ENCODE data around the gene RPA1. TPM values are rescaled to one million over a fixed set of nuclear protein-coding genes. Genes with fewer than 3 reads are reported as not detected.

Gene RPA1
- total RNA-seq, 1 donor from 2014 or later, result 46.0 TPM

DNA sequence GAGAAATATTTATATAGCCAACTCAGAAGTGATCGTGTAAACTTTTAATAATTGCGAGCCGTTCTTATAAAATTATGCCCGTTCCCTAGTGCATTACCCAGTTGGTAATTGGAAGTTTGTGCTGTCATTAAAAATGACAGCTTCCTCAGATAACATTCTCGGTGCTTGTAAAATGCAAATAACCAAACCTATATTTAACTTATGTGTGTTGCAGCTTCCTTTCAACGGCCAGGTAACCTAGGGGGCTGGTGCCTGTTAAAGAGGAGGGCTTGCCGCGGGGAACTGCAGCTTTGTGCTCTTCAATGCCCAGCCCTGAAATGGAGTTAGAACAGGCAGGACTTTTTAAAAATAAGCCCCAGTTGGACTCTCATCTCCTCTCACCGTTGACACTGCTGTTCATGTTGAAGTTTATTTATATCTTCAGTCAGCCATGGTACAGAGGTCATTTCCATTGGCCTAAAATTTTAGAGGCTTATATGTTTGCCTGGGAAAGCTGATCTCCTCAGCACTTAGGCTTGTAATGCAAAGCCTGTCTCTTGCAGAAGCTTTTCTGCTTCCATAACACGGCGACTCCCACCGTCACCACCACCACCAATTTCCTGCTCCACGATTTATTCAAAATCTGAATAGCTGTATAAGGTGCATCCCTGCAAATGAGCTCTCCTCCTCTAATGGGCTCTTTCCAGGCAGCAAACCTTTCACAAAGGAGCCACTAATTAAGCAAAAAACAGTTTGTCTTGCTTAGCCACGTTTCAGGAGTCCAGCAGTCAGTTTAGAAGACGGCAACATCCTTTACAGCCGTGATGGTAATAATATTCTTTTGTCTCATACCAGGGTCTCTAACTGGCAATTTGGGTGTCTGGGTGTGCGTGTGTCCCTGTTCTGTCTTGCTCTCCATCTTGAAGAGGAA, 74.7 kb downstream of the RPA1 start:
- ATAC-seq (peak; percentile 52), DNase-seq (no peak)
- intact Hi-C loops (cut with micrococcal nuclease), result no loop called here

DNA sequence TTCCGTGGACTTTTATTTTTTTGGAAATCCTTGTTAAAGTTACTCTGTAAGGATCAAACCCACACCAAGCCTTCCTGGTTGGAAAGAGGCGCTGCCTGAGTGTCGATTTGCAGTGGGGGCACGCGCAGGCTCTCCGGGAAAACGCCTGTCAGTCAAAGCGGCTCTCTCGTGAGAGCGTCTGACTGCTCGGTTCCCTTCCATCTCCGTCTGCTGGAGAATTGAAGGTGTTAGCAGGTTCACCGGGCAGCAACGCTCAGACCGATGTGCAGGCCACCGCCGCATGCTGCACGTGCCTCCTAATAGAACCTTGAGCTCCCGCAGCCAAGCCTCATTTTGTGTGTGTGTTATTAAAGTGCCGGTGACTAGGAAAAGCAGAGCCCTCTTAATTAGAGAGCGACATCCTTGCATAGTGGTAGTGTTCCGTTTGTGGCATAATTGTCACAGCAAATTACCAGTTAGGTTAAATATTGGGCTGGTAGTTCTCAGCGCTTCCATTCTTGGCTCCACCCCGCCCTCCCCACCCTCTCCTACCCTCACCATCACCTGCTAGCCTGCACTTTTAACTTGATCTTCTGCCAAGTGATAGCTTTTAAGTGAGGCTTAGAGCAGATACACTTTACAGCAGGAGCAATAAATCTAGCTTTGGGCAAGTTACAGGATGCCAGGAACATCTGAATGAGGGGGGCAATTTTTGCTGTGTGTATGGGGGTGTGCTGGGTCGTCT, 75.5 kb downstream of the RPA1 start:
- intact Hi-C loops (cut with micrococcal nuclease), result no loop called here
- DNase-seq (no peak), ATAC-seq (peak; percentile 43)

DNA sequence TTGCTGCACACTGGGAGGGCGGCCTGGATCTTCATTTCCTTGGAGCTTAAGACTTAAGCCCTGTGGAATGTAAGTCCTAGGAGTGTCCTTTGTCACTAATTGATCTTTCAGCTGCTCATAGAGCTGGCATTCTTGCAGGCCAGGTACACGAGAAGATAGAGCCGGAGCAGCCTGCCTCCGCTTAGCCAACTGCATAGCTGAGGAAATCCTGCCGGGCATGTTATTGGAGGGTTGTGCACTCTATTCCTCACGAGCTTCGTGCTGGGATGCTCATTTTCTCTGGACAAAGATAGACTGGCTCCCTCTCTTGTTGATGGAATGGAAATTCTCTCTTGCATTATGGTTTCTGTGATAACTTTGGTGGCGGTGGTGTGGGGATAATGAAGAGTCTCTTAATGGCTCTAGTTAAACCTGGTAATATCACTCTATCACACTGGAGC, 76.9 kb downstream of the RPA1 start:
- DNase-seq, result no peak
- ATAC-seq, result no peak
- intact Hi-C loops (cut with micrococcal nuclease), result no loop called here

DNA sequence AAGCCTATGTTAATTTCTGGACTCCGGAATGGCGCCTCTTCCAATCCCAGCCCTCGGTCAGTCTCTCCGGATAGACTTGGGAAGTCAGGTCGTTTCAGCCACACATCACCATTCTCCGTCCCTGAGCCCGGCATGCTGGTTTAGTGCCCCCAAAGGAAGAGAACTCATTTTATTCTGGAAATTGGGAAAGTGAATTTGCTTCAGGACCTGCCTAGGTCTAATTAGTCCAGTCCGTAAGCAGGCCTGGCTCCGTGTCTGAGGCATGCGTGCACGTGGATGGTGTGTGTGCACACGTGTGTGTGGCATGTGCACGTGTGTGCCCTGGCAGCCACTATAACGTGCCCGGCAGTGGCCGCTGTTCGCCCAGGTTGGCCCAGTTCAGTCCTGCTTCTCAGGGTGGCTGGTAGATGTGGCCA, 77.4 kb downstream of the RPA1 start:
- intact Hi-C loops (cut with micrococcal nuclease), result no loop called here
- no peak for ATAC-seq

DNA sequence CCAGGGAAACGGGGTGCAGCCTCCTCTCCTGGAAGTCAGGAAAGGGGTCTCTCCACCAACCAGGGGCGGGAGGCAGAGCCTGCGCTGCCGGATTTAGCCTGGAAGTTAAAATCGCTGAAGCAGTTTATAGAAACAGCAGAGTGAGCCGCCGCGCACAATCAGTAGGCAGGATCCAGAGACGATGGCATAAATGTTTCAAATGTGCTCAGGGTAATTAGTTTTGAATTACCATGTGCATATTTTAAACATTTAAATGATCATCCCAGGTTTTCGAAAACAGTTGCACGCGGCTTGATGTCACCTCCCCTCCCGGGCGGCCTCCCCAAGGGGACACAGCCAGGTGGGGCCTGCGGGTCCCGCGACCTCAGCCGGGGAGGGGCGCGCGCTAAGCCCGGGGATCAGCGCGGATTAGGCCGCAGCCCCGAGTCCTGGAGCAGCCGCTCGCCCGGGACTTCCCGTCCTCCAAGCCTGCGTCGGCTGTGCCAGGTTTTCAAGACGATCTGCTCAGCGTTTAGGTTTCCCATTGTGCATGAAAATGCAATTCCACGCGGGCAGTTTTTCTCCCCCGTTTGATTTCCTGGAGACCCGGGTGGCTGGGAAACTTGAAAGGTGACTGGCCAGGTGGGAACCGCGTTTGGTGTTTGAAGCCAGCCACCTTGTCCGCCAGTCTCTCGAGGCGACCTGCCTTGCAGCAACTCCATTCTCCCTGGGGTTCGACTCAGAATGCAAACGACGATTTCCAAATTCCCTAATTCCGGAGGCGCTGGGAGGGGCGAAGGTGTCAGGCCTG, 78.3 kb downstream of the RPA1 start:
- intact Hi-C loops (cut with micrococcal nuclease), result loop anchor here (2.0 kb wide), 1 partner anchor 119 kb away; no protein-coding TSS in a partner anchor
- ATAC-seq, result peak; percentile 21
- DNase-seq, result no peak

More for the DNA sequence above, 77.4 kb downstream of the RPA1 start:
- DNase-seq, result no peak

DNA sequence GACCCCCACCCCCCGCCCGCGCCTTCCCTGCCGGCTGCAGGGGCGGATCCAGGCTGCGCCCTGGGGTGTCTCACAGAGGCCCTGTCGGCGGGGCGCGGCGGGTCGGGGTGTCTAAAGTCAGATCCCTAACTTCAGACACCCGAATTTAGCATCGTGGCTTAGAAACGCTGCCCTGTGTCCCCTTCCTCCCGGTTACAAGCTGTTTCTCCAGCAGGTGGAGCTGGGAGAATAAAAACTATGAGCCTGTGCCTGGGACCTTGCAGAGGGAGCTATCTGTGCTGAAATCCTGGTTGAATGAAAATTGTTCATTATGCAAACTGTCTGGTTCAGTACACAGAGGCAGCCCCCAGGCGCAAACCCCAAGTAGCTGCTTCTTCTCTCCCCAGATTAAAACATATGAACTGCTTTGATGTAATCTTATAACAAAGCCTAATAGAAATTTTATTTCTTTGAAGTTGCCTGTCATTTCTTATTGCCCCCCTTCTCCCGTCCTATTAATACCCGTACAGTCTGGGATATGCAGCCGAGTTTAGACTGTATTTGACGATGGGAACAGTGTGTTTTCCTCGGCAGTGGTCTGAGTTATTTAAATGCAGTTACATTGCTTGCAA, 79.0 kb downstream of the RPA1 start:
- DNase-seq (peak; percentile 46), ATAC-seq (peak; percentile 82)
- intact Hi-C loops (cut with micrococcal nuclease), result loop anchor here (2.0 kb wide), 1 partner anchor 118 kb away; no protein-coding TSS in a partner anchor

DNA sequence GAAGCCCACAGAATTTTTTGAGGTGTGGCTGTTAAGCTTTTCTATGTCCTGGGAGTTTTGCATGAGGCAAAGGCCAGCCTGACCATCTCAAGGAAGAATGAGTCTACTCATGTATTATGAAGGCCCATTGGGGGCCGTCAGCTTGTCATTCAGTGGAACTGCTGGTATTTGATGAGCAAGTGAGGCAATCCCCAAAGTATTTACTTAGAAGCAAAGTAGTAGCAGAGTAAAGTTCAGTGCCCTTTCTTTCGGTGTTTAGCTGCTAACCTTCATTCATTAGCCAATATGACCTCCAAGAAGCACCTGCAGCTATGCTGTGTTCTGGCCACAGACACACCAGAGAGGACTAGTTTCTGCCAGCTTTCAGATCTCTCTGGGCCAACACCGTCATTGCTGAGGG, 80.2 kb downstream of the RPA1 start:
- no peak for DNase-seq
- ATAC-seq, result no peak
- intact Hi-C loops (cut with micrococcal nuclease), result loop anchor here (2.0 kb wide), 1 partner anchor 117 kb away; no protein-coding TSS in a partner anchor

DNA sequence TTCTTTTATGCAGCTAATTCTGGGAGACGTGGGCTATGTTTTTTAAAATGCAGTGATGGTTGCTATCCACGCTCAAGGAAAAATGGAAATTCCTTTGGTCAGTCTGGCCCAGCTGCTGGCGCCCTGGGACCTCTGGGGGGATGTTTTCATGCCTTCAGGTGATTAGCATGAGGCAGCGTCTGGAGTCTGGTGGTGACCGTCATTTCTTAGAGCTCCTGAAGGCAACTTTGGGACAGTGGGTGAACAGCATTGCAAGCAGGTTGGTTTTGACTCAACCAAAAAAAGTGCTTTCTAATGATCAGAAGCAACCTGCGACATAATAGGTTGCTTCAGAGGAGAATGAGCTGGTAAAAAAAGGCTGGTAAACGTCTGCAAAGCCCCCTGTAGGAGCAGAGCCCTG, 82.3 kb downstream of the RPA1 start:
- ATAC-seq (no peak), DNase-seq (no peak)
- intact Hi-C loops (cut with micrococcal nuclease), result no loop called here

DNA sequence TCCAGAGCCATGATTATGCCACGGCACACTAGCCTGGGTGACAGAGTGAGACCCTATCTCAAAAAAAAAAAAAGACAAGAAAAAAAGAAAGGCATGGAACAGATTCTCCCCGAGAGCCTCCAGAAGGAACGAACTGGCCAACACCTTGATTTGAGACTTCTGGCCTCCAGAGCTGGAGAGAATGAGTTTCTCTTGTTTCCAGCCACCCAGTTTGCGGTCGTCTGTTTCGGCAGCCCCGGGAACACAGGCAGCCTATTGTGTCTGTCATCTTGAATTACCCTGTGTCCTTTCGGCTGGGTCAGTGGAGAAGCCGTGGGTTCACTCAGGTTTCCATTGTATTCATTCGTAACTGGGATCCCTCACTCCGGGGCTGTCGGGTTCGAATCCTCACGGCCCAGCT, 83.9 kb downstream of the RPA1 start:
- no peak for ATAC-seq
- intact Hi-C loops (cut with micrococcal nuclease), result no loop called here

DNA sequence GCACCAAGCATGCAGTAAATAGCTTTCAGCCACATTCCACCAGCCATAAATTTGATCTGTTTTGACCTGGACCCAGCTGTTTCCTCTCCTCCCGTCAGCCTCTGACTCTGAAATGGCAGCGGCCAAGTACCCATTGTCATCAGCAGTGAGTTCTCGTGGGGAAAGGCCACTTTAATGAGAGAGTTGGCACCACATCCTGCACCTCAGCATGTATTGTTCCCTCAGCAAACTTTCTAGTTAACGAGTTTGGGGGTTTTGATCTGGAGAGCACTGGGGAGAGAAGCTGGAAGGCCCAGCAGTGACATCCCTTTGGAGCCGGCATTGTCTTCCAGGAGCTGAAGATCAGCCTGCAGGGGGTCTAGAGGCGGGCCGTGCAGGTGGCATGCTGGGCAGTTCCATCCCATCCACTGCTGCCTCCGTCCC, 84.9 kb downstream of the RPA1 start:
- intact Hi-C loops (cut with micrococcal nuclease), result no loop called here
- DNase-seq (no peak), ATAC-seq (no peak)

More for the DNA sequence above, 83.9 kb downstream of the RPA1 start:
- no peak for DNase-seq

DNA sequence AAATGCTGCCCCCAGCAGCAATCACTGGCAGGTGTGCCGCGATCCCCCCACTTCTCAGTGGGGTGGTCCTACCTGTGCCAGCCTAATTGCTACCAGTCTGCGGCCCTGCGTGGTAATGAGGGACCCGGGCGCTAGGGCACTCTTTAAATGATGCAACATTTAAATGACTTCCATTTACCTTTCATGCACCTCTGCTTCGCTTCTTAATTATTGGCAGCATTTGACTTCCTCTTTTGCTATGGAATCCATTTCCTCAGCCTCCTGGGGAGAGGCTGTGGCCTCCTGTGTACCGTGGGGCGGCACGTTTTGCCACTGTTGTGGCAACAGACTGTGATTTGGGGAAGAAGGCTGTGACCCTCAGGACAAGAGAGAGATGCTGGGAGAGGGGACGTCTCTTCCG, 86.1 kb downstream of the RPA1 start:
- intact Hi-C loops (cut with micrococcal nuclease), result no loop called here
- no peak for DNase-seq
- no peak for ATAC-seq

DNA sequence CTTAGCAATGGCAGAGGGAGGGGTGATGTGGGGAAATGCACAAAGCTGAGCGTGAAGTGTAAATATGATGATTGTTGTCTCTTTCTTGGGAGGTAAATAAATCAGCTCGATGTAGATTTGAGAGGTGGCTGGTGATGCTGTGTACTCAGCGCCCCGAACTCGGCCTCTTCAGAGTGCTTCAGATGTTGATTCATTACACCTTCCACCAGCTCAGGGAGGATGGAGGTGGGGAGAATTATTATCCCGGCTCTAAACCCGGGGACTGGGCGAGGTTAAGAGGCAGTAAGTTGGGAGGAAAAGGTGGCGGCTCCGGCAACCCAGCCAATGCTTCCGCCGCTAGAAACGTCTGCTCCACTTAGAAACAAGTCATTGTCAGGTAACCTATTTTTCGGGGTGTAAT, 86.5 kb downstream of the RPA1 start:
- ATAC-seq (no peak), DNase-seq (no peak)
- intact Hi-C loops (cut with micrococcal nuclease), result no loop called here

DNA sequence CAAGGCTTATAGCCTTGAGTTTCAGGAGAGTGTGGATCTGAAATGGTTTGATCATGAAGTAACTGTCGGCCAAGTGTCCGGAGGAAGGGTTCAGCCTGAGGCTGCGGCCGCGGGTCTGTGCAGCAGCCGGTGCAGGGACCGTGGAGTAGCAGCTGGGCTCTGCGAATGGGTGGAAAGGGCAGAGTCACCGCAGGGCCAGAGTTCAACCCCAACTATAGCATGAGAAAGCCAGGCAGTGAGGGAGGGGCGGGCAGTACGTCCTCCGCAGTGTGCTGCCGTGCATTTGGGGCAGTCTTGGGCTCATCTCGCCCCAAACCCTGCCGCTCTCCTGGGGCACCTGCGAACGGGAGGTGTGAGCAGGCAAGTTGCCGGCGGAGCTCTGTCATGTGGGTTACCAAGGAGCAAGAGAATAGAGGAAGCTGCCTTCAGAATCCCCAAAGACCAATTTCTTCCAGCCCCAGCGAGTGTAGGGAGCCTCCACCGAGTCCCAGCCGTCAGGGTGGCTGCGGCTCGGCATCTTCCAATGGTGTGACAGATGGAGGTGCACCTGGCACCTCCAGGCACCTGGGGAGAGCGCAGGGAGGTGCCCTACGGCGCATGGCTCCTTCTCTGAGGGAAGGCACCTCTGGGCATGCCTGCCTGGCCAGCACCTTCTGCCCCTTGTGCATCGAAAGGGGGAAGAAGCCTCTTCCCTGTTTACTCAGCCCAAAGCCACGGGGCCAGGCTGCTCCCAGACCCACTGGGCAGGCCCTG, 87.3 kb downstream of the RPA1 start:
- DNase-seq, result no peak

DNA sequence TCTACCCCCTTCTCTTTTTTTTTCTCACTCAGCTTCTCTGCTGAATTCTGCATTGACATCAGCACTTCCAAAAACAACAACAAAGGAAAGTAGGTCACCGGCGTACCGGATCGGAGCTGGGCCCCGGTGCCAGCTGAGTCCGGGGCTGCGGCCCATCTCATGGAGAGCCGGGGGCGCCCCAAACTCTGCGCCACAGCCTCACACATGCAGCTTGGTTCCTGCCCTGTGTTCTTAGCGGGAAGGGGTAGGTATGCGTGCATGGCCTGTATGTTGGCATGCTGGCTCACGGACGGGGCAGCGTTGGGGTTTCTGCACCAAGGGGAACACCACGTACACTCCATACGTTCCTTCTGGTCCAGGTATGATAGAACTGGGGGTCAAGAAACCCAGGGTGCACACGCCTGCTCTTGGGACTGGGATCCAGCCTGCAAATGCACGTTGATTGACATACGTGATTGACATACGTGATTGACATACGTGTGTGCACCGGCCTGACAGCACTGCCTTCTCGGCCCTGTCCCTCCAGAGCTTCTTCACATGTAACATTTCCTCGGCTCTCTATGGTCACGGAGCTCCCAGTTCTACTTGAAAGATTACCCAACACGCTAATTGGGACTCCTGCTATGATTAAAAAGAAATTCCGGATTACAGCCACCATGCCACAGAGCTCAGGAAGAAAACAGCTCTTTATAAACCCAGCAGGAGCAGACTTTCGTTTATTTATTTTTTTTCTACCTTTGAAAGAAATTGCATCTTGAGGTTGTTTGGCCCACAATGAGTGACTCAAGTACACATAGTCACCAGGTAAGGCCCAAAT, 88.7 kb downstream of the RPA1 start:
- ATAC-seq, result no peak
- intact Hi-C loops (cut with micrococcal nuclease), result no loop called here
- DNase-seq, result no peak

More for the DNA sequence above, 87.3 kb downstream of the RPA1 start:
- intact Hi-C loops (cut with micrococcal nuclease), result no loop called here
- ATAC-seq, result no peak

DNA sequence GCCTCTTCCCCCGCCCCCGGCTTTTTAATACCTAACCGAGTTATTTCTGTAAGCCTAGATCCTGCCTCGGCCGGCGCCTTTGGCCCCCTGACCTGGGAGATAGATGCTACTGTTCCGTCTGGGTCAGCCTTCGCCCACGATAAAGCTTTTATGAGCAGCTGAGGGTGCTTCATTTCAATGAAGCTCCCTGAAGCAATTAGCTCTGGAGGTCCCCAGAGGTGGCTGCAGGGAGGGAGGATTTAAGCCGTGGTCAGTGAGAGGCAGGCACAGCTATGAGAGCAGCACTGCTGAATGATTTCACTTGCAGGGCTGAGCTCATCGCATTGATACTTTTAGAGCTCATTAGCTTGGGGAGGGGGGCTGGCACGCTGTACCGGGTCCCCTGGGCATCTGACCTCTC, 89.4 kb downstream of the RPA1 start:
- intact Hi-C loops (cut with micrococcal nuclease), result no loop called here
- DNase-seq, result no peak

DNA sequence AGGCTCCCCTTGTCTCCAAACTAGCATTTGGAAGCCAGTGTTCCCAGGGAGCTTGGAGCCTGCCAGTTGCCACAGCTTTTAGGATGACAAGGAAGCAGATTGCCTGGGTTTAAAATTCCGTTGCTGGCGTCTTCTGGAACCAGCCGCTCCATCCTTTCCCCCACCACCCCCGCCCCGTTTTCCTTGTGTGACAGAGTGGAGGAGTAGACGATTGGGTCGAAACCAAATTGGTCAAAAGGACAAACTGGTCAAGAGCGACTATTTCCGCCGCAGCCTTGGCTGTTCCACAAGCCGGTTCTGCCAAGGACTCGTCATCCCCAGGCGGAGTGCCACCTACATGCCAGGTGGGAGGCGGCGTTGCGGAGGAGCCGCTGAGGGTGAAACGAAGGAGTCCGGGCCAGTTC, 91.1 kb downstream of the RPA1 start:
- intact Hi-C loops (cut with micrococcal nuclease), result no loop called here
- peak; percentile 52 for DNase-seq
- no peak for ATAC-seq

More for the DNA sequence above, 89.4 kb downstream of the RPA1 start:
- no peak for ATAC-seq

DNA sequence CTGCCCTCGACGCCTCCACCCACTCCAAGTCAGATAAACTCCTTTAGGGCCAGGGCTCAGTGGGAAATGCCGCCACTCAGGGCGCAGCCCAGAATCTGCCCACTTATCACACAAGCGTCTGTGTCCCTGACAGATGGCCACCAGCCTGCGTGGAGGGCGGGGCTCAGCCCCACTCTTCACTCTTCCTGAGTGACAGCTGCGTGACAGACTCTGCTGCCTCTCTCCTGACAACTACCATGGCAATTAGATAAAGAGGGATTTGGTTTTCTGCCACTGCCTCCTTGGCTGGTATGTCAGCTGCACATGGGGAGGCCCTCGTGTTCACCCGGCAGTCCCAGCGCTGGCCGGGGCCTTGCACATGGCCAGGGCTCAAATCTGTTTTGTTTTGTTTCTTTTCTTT, 99.2 kb downstream of the RPA1 start:
- peak; percentile 93 for ATAC-seq
- intact Hi-C loops (cut with micrococcal nuclease), result no loop called here

DNA sequence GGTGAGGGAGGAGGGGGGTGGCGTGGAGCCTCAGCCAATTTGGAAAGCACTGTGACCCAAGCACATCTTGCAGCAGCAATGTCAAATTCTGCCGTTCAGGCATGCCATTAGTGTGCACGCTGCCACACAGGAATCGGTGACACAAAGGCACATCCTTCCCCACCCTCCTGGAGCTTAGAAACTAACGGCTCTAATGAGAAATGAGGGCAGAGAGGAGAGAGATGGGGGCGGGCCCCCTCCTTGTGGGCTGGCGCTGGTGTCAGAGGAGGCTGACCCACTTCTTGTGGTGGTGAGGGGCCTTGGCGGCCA, 100.5 kb downstream of the RPA1 start:
- no peak for ATAC-seq
- DNase-seq, result no peak
- intact Hi-C loops (cut with micrococcal nuclease), result no loop called here

More for the DNA sequence above, 99.2 kb downstream of the RPA1 start:
- peak; percentile 84 for DNase-seq
